Astrocyte (in vitro differentiated cells and primary cell): ENCODE results near the gene PDE4DIP.
"Not testable (repeated sequence)": the region's sequence is repeated elsewhere in the genome, so short reads cannot be mapped to it uniquely, and the experiment has no call there.

ENCODE experiments used
- EZH2 ChIP-seq: IDR thresholded peaks from 2 replicates; pipeline ENCODE4 v1.6.1; 2012; ENCODE audit warnings: mild to moderate bottlenecking, low read length, inconsistent platforms; ENCODE audit not compliant: insufficient read depth
- TF ChIP-seq, protein P1 (sequence below): IDR thresholded peaks from 2 replicates; pipeline ENCODE4 v1.5.1; 2011; ENCODE audit warnings: low read depth, mild to moderate bottlenecking, inconsistent platforms, low read length, moderate library complexity; ENCODE audit not compliant: insufficient read depth

- TF ChIP-seq, protein P1, sequence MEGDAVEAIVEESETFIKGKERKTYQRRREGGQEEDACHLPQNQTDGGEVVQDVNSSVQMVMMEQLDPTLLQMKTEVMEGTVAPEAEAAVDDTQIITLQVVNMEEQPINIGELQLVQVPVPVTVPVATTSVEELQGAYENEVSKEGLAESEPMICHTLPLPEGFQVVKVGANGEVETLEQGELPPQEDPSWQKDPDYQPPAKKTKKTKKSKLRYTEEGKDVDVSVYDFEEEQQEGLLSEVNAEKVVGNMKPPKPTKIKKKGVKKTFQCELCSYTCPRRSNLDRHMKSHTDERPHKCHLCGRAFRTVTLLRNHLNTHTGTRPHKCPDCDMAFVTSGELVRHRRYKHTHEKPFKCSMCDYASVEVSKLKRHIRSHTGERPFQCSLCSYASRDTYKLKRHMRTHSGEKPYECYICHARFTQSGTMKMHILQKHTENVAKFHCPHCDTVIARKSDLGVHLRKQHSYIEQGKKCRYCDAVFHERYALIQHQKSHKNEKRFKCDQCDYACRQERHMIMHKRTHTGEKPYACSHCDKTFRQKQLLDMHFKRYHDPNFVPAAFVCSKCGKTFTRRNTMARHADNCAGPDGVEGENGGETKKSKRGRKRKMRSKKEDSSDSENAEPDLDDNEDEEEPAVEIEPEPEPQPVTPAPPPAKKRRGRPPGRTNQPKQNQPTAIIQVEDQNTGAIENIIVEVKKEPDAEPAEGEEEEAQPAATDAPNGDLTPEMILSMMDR: not testable (repeated sequence)
- TF ChIP-seq EZH2: not testable (repeated sequence)
Measured at GRCh38 chr1:148958343-148958742, 114.1 kb downstream of the PDE4DIP start.
